HL-60 (cell line): ENCODE data around the gene DAP.

Source experiments
- DNase-seq, 2 experiments: peaks; one replicate each; pipeline ENCODE4 v3.0.0-alpha.2; 2010 to 2020; ENCODE audit warnings: low read depth in 1 of 2, low spot score in 1 of 2
- H3K27ac ChIP-seq: fragments of 250-450 bp; sonication (Bioruptor Pico); replicated peaks from 2 replicates; pipeline ENCODE4 v1.5.1; 2020; ENCODE audit warnings: mild to moderate bottlenecking, moderate library complexity
- H3K27me3 ChIP-seq: fragments of 250-450 bp; sonication (Bioruptor Pico); 2 replicates; pipeline ENCODE4 v1.5.1; 2021; ENCODE audit warnings: mild to moderate bottlenecking, moderate library complexity; ENCODE audit not compliant: insufficient read depth, poor library complexity, severe bottlenecking
- H3K4me3 ChIP-seq: replicated peaks from 2 replicates; pipeline ENCODE4 v1.5.1; 2011; ENCODE audit warnings: mild to moderate bottlenecking, control low read depth, low read length; ENCODE audit not compliant: insufficient read depth
- GABPA ChIP-seq: IDR thresholded peaks from 2 replicates; pipeline ENCODE4 v1.6.1; 2012; ENCODE audit warnings: low read depth
- POLR2AphosphoS5 ChIP-seq: IDR thresholded peaks from 2 replicates; pipeline ENCODE4 v1.6.1; 2012; ENCODE audit warnings: low read depth
- SPI1 ChIP-seq: IDR thresholded peaks from 2 replicates; pipeline ENCODE4 v1.6.1; 2012; ENCODE audit warnings: low read depth, mild to moderate bottlenecking, borderline replicate concordance
- TF ChIP-seq, protein P1 (sequence below): IDR thresholded peaks from 2 replicates; pipeline ENCODE4 v1.6.1; 2012; ENCODE audit warnings: low read depth; ENCODE audit not compliant: insufficient replicate concordance
- TF ChIP-seq, protein P2 (sequence below): IDR thresholded peaks from one replicate; pipeline ENCODE4 v1.5.1; 2011; ENCODE audit warnings: low read length, control low read depth, inconsistent platforms; ENCODE audit not compliant: insufficient read depth

Gene DAP

DNA sequence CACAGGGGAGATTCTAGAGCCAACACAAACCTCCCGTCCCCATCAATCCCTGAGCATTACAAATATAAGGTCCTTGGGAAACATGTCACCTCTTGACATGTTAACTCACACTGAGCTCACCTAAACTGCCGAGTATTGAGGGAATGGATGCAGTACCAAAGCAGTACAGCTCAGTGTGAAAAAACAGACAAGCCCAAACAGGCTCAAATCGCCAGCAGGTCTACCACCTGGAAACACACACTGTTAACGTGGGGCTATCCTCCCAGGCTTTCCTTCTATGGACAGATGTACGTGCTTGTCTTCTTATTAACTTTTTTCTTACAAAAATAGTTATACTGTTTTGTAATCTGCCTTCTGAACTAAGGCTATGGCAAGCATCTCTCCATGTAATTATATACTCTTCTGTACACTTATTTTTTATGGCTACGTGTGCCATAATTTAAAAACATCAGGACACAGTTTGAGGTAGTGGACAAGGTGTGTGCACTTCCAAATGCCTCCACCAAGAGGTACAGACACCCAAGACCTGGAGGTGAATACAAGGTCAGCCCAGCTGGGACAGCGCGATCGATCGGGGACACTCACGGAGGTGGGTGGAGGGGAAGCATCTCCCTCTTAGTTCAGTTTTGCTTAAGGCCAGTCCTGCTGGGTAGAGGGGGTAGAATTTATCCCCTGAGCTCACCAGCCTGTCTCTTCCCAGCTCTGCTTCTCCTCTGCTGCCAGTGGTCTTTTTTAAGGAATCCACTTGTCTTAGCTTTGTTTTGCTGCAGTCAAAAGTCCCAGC is 76.5 kb downstream of the DAP start:
- no peak overlapping the region for H3K4me3 ChIP-seq
- H3K27ac ChIP-seq: no peak overlapping the region
- H3K27me3 ChIP-seq: no peaks in the 10 kb centered on the region
- no peak for DNase-seq
- TF ChIP-seq, protein P1, sequence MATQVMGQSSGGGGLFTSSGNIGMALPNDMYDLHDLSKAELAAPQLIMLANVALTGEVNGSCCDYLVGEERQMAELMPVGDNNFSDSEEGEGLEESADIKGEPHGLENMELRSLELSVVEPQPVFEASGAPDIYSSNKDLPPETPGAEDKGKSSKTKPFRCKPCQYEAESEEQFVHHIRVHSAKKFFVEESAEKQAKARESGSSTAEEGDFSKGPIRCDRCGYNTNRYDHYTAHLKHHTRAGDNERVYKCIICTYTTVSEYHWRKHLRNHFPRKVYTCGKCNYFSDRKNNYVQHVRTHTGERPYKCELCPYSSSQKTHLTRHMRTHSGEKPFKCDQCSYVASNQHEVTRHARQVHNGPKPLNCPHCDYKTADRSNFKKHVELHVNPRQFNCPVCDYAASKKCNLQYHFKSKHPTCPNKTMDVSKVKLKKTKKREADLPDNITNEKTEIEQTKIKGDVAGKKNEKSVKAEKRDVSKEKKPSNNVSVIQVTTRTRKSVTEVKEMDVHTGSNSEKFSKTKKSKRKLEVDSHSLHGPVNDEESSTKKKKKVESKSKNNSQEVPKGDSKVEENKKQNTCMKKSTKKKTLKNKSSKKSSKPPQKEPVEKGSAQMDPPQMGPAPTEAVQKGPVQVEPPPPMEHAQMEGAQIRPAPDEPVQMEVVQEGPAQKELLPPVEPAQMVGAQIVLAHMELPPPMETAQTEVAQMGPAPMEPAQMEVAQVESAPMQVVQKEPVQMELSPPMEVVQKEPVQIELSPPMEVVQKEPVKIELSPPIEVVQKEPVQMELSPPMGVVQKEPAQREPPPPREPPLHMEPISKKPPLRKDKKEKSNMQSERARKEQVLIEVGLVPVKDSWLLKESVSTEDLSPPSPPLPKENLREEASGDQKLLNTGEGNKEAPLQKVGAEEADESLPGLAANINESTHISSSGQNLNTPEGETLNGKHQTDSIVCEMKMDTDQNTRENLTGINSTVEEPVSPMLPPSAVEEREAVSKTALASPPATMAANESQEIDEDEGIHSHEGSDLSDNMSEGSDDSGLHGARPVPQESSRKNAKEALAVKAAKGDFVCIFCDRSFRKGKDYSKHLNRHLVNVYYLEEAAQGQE: no peak
- TF ChIP-seq POLR2AphosphoS5: no peak
- TF ChIP-seq, protein P2, sequence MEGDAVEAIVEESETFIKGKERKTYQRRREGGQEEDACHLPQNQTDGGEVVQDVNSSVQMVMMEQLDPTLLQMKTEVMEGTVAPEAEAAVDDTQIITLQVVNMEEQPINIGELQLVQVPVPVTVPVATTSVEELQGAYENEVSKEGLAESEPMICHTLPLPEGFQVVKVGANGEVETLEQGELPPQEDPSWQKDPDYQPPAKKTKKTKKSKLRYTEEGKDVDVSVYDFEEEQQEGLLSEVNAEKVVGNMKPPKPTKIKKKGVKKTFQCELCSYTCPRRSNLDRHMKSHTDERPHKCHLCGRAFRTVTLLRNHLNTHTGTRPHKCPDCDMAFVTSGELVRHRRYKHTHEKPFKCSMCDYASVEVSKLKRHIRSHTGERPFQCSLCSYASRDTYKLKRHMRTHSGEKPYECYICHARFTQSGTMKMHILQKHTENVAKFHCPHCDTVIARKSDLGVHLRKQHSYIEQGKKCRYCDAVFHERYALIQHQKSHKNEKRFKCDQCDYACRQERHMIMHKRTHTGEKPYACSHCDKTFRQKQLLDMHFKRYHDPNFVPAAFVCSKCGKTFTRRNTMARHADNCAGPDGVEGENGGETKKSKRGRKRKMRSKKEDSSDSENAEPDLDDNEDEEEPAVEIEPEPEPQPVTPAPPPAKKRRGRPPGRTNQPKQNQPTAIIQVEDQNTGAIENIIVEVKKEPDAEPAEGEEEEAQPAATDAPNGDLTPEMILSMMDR: no peak
- TF ChIP-seq GABPA: no peak
- no peak for TF ChIP-seq SPI1

DNA sequence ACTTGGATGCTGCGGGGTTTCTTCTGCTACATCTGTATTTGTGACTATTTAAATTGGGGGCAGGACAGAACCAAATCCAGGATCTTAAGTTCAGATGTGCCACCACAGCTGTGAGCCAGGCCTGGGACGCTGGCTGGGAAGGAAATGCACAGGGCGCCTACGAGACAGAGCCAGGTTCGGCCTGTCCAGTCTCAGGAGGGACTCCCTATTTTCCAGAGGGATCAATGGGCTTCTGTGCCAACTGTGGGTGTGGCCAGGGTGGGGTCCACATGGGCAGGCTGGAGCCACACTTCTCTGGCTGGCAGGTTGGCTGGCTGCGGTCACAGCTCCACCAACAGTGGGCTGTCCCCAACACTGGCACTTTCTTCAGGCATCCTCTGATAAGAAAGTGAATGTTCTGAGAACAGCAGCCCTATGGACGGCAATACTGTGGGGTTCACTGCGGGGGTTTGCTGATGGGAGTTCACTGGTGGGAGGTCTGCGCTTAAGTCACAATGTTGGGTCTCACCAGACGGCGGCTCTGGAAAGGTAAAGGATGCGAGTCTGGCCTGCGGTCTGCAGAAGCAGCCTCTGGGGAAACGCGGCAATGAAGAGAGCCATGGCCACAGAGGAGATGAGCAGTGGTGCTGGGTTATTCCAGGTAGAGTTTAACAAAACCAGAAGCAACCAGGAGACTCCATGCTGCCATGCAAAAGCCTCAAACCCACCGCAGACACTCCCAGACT is 78.1 kb downstream of the DAP start:
- no peak overlapping the region for H3K4me3 ChIP-seq
- TF ChIP-seq SPI1 (no peak), GABPA (no peak), POLR2AphosphoS5 (no peak)
- TF ChIP-seq, protein P1: no peak
- TF ChIP-seq, protein P2: no peak

DNA sequence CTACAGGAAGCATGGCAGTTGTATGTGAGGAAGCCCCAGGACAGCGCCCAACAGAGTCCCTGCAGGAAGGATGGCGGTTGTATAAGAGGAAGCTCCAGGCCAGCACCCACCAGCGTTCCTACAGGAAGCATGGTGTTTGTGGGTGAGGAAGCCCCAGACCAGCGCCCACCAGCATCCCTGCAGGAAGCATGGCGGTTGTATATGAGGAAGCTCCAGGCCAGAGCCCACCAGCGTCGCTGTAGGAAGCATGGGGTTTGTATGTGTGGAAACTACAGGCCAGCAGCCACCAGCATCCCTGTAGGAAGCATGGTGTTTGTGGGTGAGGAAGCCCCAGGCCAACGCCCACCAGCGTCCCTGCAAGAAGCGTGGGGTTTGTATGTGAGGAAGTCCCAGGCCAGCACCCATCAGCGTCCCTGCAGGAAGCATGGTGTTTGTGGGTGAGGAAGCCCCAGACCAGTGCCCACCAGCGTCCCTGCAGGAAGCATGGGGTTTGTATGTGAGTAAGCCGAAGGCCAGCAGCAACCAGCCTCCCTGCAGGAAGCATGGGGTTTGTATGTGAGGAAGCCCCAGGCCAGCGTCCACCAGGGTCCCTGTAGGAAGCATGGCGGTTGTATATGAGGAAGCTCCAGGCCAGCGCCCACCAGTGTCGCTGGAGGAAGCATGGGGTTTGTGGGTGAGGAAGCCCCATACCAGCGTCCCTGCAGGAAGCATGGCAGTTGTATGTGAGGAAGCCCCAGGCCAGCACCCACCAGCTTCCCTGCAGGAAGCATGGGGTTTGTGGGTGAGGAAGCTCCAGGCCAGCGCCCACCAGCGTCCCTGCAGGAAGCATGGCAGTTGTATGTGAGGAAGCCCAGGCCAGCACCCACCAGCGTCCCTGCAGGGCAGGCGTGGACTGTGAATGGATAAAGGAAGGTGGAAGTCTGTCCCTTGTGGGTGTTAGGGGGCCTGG is 79.0 kb downstream of the DAP start:
- peak; percentile 57 for TF ChIP-seq POLR2AphosphoS5
- TF ChIP-seq, protein P2: no peak
- TF ChIP-seq GABPA: no peak
- TF ChIP-seq, protein P1: no peak
- TF ChIP-seq SPI1: peak; percentile 28; the same call in 1 of the 2 replicates
- Histone ChIP-seq H3K4me3 (no peak overlapping the region), H3K27me3 (no peaks in the 10 kb centered on the region), H3K27ac (peak overlapping the region; percentile 63)
- DNase-seq: peak; percentile 43 to 58

More for the DNA sequence above, 78.1 kb downstream of the DAP start:
- Histone ChIP-seq H3K27ac (peak overlapping the region; percentile 63), H3K27me3 (no peaks in the 10 kb centered on the region)
- DNase-seq: no peak
